ENCODE results near the gene SPATA13.

The SPATA13 gene

DNA sequence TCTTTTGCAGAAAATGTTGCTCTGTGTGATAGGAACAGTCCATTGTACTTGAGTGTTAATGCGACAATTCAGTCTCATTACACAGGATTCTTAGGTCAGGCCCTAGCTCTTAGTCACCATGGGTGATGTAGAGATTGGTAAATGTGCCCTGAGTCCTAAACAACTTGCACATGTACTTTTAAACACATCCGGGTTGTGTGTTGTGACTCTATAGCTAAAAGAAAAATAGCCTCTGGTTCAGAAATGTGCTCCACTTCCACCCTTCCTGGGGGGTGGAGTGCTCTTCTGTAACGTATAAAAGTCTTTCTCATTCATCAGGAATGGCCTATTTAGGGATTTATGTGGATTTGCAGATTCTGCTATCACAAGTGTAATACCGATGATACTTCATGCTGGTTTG lies 5.2 kb downstream of the SPATA13 start:
- no peak for DNase-seq
- TF ChIP-seq POLR2A (IDR thresholded peaks at IDR 0.05; ENCODE audit: low read length) (no peak), GATA1 (IDR thresholded peaks at IDR 0.05; ENCODE audit: low read depth, low read length) (no peak)

DNA sequence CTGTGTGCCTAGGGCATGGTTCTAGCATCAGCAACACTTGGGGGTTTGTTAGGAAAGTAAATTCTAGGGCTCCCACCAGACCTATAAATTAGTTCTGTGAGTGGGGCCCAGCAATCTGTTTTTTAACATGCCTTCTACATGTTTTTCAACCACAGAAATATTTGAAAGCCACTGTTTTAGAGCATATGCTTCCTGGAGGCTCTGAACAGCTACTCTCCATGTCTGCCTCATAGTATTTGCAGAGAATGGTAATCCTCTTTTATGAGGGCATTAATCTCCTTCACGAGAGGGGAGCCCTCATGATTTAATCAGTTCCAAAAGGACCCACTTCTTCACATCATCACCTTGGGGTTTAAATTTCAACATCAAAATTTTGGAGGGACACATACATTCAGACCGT lies 6.0 kb downstream of the SPATA13 start:
- TF ChIP-seq GATA1 (IDR thresholded peaks at IDR 0.05; ENCODE audit: low read depth, low read length) (no peak), POLR2A (IDR thresholded peaks at IDR 0.05; ENCODE audit: low read length) (no peak)
- no peak for DNase-seq

DNA sequence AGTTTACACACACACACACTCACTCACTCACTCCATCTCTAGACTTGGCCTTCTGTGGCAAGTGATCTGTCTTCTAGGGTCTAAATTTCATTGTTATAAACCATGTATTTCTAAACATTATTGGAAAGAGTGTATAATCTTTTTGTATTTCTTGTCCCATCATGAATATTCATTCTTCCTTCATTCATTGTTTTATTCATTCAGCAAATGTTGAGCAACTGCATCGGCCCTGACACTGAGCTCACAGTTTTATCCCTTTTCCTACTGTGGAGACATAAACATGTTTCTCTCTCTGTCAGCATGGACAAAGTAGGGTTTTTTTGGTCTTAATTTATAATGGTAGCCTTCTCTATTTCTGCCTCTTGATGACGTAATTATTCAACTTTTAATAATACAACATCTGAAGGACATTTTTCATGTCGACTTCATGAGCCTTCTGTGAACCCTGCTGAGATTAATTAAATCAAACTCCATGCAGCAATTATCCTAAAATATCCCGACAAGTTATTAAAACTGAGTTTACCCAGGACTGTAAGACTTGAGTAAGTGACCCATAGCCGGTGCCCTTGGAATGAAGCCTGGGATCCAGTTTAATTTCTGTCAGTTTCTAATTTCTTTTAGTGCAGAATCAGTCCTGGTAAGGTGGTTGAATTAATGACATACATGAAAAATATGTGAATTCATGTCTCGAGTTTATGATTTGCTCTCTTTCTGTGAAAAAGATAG lies 7.3 kb downstream of the SPATA13 start:
- DNase-seq: no peak
- TF ChIP-seq POLR2A (IDR thresholded peaks at IDR 0.05; ENCODE audit: low read length) (no peak), GATA1 (IDR thresholded peaks at IDR 0.05; ENCODE audit: low read depth, low read length) (no peak)

DNA sequence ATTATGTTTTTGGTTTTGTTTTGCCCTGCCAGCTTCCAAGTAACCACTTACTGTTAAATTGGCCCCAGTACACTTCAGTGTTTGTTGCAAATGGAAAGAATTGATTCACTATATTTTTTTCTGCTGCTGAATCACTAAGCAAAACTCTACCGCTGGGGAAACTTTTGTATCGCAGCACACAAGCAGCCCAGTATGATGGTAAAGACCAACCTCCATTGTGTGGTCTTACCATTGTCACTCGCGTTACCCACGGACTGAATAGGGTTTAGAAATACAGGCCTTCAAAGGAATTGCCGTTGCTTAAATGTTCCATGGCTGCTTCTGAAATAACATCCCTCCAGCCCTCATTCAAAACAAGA lies 7.9 kb downstream of the SPATA13 start:
- TF ChIP-seq GATA1 (IDR thresholded peaks at IDR 0.05; ENCODE audit: low read depth, low read length): no peak
- no peak for TF ChIP-seq POLR2A (IDR thresholded peaks at IDR 0.05; ENCODE audit: low read length)

DNA sequence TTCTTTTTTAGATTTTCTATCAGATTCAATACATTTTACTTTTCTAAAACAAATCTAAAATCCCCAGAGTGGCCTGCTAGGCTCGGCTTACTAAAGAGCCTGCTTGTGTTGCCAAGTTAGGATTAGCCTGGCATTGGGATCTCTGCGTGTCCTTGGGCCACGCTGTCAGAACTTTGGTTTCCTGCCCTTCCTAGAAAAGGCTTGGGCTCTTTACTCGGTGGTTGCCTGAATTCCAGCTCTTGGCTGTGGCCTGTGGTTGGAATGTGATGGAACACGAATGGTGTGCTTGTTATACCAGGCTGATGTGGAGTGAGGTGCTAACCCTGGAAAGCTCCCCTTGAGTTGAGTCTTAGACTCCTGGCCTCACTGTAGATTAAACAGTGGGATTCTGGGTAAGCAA lies 8.5 kb downstream of the SPATA13 start:
- TF ChIP-seq POLR2A (IDR thresholded peaks at IDR 0.05; ENCODE audit: low read length) (no peak), GATA1 (IDR thresholded peaks at IDR 0.05; ENCODE audit: low read depth, low read length) (no peak)

More for the DNA sequence above, 7.9 kb downstream of the SPATA13 start:
- no peak for DNase-seq

DNA sequence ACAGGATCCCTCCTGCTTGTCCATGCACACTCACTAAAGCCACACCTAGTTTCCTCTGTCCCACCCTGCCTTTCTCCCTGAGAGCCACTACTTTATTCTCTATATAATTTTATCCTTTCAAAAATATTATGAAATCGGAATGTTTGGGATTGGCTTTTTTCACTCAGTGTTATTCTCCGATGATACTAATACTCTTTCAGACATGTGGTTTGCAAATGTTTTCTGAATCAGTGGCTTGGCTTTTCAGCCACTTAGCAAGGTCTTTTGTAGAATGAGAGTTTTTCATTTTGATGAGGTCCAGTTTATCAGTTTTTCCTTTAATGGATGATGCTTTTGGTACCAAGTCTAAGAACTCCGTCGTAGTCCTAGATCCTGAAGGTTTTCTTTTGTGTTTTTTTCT lies 11.6 kb downstream of the SPATA13 start:
- no peak for DNase-seq
- no peak for TF ChIP-seq POLR2A (IDR thresholded peaks at IDR 0.05; ENCODE audit: low read length)
- no peak for TF ChIP-seq GATA1 (IDR thresholded peaks at IDR 0.05; ENCODE audit: low read depth, low read length)

More for the DNA sequence above, 8.5 kb downstream of the SPATA13 start:
- no peak for DNase-seq

DNA sequence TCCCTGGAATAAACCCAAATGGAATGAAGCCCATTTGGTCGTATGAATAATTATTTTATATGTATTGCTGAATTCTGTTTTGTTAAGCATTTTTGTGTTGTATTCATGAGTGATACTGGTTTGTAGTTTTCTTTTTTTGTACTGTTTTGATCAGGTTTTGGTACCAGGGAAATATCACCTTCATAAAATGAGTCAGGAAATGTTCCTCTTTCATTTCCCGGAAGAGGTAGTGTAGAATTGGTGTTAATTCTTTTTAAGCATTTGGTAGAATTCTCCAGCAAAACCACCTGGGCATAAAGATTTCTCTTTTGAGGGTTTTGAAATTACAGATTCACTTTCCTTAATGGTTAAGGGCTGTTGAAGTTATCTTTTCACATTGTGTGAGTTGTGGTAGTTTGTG lies 13.3 kb downstream of the SPATA13 start:
- TF ChIP-seq POLR2A (IDR thresholded peaks at IDR 0.05; ENCODE audit: low read length) (no peak), GATA1 (IDR thresholded peaks at IDR 0.05; ENCODE audit: low read depth, low read length) (no peak)
- no peak for DNase-seq

DNA sequence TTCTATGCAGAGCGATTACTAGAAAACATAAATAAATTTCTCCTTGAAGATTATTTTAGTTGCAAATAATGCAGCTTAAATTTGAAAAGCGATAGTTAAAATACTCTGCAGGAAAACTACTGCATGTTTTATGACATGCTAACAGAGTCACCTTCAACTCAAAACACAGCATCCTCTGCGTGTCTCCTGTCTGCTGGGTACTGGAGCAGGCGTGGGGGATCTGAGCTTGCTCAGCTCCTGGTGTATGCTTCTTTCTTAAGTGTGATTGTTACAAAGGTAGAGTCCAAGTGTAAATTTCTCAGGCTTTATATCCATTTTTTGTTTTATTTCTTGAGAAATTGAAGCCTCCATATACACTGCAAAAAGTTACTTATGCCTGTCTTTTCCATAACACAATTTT lies 15.3 kb downstream of the SPATA13 start:
- TF ChIP-seq POLR2A (IDR thresholded peaks at IDR 0.05; ENCODE audit: low read length): no peak
- TF ChIP-seq GATA1 (IDR thresholded peaks at IDR 0.05; ENCODE audit: low read depth, low read length): no peak
- no peak for DNase-seq

DNA sequence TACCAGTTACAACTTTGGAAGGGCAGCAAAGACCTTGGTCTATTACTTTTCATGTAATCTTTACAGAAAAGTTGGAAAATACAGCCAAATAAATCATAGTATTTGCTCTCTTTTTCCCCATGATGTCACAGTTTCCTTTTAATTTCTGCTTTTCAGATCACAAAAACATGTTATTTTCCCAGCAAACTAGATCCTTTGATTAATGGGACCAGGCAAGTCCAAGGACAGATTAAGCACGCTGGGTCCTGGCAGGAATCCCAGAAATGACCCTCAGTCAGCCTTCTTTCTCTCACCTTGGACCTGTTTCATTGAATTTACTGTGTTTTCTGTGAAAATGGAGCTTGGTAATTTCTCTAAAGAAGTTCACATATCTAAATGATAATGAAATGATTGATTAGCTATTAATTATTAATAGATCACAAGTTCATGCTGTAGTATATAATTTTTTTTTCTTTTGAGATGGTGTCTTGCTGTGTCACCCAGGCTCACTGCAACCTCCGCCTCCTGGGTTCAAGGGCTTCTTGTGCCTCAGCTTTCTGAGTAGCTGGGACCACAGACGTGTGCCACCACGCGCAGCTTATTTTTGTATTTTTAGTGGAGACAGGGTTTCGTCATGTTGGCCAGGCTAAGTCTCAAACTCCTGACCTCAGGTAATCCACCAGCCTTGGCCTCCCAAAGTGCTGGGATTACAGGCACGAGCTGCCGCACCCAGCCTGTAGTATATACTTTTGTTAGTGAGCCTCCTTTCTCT lies 16.0 kb downstream of the SPATA13 start:
- no peak for TF ChIP-seq GATA1 (IDR thresholded peaks at IDR 0.05; ENCODE audit: low read depth, low read length)
- no peak for TF ChIP-seq POLR2A (IDR thresholded peaks at IDR 0.05; ENCODE audit: low read length)
- DNase-seq: no peak

DNA sequence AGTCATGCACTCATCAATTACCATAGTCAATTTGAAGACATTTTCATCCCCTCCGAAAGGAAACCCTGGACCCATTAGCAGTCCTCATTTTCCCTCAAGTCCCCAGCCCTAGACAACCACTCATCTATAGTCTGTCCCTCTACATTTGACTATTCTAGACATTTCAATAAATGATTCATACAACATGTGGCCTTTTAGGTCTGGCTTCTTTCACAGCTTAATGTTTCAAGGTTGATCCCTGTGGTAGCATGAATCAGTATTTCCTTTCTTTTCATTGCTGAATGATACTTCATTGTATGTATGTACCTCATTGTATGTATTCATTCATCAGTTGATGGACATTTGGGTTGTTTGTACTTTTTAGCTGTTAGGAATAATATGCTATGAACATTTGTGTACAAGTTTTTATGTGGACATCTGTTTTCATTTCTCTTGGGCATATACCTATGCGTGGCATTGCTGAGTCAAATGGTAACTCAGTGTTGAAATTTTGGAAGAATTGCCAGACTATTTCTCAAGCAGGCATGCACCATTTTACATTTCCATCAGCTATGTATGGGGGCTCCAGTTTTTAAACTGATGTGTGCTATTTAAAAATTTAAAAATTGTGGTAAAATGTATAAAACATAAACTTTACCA lies 18.4 kb downstream of the SPATA13 start:
- DNase-seq: no peak

DNA sequence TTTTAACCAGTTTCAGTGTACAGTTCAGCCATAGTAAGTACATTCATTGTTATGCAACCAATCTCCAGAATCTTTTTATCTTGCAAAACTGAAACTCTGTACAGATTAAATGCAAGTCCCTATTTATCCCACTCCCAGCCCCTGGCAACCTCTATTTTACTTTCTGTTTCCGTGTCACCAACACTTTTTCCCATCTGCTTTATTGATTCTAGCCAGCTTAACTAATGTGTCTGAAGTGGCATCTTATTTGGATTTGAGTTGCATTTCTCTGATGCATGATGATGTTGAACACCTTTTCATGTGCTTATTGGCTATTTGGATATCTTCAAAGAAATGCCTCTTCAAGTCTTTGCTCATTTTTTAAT lies 18.9 kb downstream of the SPATA13 start:
- TF ChIP-seq GATA1 (IDR thresholded peaks at IDR 0.05; ENCODE audit: low read depth, low read length) (no peak), POLR2A (IDR thresholded peaks at IDR 0.05; ENCODE audit: low read length) (no peak)

More for the DNA sequence above, 18.4 kb downstream of the SPATA13 start:
- TF ChIP-seq GATA1 (IDR thresholded peaks at IDR 0.05; ENCODE audit: low read depth, low read length) (no peak), POLR2A (IDR thresholded peaks at IDR 0.05; ENCODE audit: low read length) (no peak)

DNA sequence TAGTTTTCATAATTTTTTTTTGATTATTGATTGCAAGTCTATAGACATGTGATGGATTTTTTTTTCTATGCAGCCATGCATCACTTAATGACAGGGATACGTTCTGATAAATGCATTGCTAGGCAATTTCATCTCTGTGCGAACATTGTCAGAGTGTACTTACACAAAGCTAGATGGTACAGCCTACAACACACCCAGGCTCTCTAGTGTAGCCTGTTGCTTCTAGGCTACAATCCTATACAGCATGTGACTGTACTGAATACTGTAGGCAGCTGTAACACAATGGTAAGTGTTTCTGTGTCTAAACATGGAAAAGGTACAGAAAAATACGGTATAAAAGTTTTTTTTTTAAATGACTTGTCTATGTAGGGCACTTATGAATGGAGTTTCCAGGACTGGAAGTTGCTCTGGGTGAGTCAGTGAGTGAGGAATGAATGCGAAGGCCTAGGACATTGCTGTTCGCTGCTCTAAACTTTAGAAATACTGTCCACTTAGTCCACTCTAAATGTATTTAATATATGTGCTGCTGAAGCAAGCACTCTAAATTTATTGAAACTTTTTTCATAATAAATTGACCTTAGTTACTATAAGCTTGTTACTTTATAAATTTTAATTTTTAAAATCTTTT lies 20.3 kb downstream of the SPATA13 start:
- TF ChIP-seq POLR2A (IDR thresholded peaks at IDR 0.05; ENCODE audit: low read length) (no peak), GATA1 (IDR thresholded peaks at IDR 0.05; ENCODE audit: low read depth, low read length) (no peak)
- DNase-seq: no peak

More for the DNA sequence above, 18.9 kb downstream of the SPATA13 start:
- no peak for DNase-seq

DNA sequence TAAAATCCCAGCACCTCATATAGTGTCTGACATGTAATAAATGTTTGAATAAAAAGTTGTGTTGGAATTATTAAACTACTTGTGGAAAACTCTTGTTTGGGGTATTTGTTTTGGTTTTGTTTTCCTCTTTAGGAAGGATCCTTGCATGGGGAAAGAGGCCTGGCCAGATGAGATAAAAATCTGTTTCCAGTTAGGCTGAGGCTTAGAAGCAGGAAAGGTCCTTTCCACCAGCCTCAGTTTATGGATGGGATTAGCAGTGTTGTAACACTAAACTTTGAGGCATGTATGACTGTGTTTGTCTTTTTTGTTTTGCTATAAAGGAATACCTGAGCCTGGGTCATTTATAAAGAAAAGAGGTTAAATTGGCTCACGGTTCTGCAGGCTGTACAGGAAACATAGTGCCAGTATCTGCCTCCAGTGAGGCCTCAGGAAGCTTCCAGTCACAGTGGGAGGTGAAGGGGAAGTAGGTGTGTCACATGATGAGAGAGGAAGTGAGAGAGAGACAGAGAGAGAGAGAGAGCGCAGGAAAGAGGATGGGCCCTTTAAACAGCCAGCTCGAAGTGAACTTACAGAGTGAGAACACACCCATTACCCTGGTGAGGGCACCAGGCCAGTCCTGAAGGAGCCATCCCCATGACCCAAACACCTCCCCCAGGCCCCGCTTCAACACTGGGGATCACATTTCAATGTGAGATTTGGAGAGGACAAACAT lies 21.6 kb downstream of the SPATA13 start:
- no peak for TF ChIP-seq GATA1 (IDR thresholded peaks at IDR 0.05; ENCODE audit: low read depth, low read length)
- DNase-seq: no peak

DNA sequence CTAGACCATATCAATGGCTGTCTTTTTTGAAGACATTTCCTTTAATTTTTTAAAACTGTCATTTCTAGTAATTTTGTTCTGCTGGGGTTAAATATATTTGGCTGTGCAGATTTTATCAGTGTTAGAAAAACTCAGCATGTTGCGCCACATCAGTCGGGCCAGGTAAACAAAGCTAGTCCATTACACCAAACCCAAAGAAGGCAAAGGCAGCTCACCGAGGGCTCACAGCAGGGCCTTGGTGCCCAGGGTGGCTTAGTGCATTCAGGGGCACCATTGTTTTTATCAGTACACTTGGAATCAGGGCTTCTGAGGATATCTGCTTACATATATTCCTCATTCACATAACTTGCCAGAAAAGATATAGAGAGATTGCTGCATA lies 22.2 kb downstream of the SPATA13 start:
- TF ChIP-seq POLR2A (IDR thresholded peaks at IDR 0.05; ENCODE audit: low read length): no peak
- DNase-seq: no peak

All from erythroblast (primary cell).